Sigmoid colon (tissue), 7 donors: Measurements from ENCODE around the gene RFC5. TPM values are rescaled to one million over a fixed set of nuclear protein-coding genes. Genes with fewer than 3 reads are reported as not detected.

Experiments
- DNase-seq: peaks from one replicate; pipeline ENCODE4 v3.0.0-alpha.2; 2019
- H3K27ac ChIP-seq, 4 donors: fragments of 200-600 bp; sonication (generic); one replicate each; pipeline ENCODE4 v1.5.1; 2016 to 2019; ENCODE audit warnings: mild to moderate bottlenecking in 1 of 4
- H3K27me3 ChIP-seq, 3 donors: fragments of 200-600 bp; sonication (generic); one replicate each; pipeline ENCODE4 v1.5.1; 2019; ENCODE audit warnings: mild to moderate bottlenecking in 1 of 3
- H3K36me3 ChIP-seq, 4 donors: fragments of 200-600 bp; sonication (generic); one replicate each; pipeline ENCODE4 v1.5.1; 2016 to 2019
- H3K4me1 ChIP-seq, 4 donors: fragments of 200-600 bp; sonication (generic); one replicate each; pipeline ENCODE4 v1.5.1; 2017 to 2019
- H3K4me3 ChIP-seq, 4 donors: fragments of 200-600 bp; sonication (generic); one replicate each; pipeline ENCODE4 v1.5.1; 2017 to 2019; ENCODE audit warnings: mild to moderate bottlenecking in 2 of 4, moderate library complexity in 1 of 4
- H3K9me3 ChIP-seq, 4 donors: fragments of 200-600 bp in 3 of 4; sonication (generic) in 3 of 4; one replicate each; pipeline versions ENCODE4 v1.5.1 to v1.6.1; 2013 to 2019
- EP300 ChIP-seq, 4 donors: sonication (generic); formaldehyde crosslinking; IDR thresholded peaks; one replicate each; pipeline ENCODE4 v1.6.1; 2017; ENCODE audit warnings: antibody characterized with exemption in 4 of 4
- POLR2A ChIP-seq, 2 donors: fragments of 450-650 bp; IDR thresholded peaks; one replicate each; pipeline ENCODE4 v1.6.1; 2016; ENCODE audit warnings: antibody characterized with exemption in 2 of 2, mild to moderate bottlenecking in 2 of 2, moderate library complexity in 2 of 2
- POLR2AphosphoS5 ChIP-seq, 4 donors: sonication (generic); formaldehyde crosslinking; IDR thresholded peaks; one replicate each; pipeline ENCODE4 v1.6.1; 2017; ENCODE audit warnings: antibody characterized with exemption in 4 of 4
- WGBS, 2 donors: extraction: QIAGEN DNeasy Blood & Tissue Kit; methylation state at CpG; one replicate each; pipeline ENCODE4 v1.1.7; 2013; 5-methylcytosine and 5-hydroxymethylcytosine counted together
- intact Hi-C: fragments of 100-400 bp; cut with DNase I; formaldehyde crosslinking; loops from one replicate; pipeline ENCODE4 v1.15.1; 2023
- polyA plus RNA-seq, 3 donors: library from polyadenylated mRNA; stranded (reverse); fragments of 200-250 nt; gene quantifications; one replicate each; pipeline ENCODE4 v1.2.3, GENCODE V29; 2013
- total RNA-seq, 4 donors: library from RNA; depleted of rRNA; stranded (reverse); fragments of >200 nt; gene quantifications; one replicate each; pipeline ENCODE4 v1.1.0, GENCODE V29; 2016
- TF ChIP-seq, protein P1 (sequence below), 4 experiments: fragments of 450-650 bp in 3 of 4; fragments of 200-600 bp in 1 of 4; IDR thresholded peaks; one replicate each; pipeline ENCODE4 v1.5.1; 2016 to 2019; ENCODE audit warnings: antibody characterized with exemption in 4 of 4, mild to moderate bottlenecking in 3 of 4, moderate library complexity in 2 of 4
- donor health status: healthy with polysubstance abuse.
- donor health status: Bipolar disorder and iron deficiency.
- donor health status: healthy.

Gene RFC5
- total and polyA plus RNA-seq, 7 donors = 6.9 to 15.1 (median 10.7) TPM

DNA sequence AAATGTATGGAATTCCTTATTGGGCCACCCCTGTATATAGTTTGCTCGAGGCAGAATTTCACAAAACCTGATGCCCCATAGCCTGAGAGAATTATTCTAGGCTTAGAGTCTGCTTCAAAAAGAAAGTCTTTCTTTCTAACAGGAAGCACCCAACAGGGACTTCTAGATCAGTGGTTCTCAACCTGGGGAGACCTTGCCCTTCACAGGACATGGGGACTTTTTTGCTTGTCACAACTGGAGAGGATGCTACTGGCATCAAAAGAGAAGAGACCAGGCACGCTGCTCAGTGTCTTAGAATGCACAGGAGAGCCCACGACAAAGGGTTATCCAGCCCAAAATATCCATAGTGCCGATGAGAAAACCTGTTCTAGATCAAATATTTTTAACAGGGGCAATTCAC, 25.6 kb downstream of the RFC5 start:
- WGBS, 2 donors = 90 to 96% methylated on average over 4 of the region's 4 CpGs
- TF ChIP-seq POLR2A (IDR thresholded peaks at IDR 0.05) (no peak), POLR2AphosphoS5 (IDR thresholded peaks at IDR 0.05) (no peak), EP300 (IDR thresholded peaks at IDR 0.05) (no peak)
- TF ChIP-seq, protein P1, sequence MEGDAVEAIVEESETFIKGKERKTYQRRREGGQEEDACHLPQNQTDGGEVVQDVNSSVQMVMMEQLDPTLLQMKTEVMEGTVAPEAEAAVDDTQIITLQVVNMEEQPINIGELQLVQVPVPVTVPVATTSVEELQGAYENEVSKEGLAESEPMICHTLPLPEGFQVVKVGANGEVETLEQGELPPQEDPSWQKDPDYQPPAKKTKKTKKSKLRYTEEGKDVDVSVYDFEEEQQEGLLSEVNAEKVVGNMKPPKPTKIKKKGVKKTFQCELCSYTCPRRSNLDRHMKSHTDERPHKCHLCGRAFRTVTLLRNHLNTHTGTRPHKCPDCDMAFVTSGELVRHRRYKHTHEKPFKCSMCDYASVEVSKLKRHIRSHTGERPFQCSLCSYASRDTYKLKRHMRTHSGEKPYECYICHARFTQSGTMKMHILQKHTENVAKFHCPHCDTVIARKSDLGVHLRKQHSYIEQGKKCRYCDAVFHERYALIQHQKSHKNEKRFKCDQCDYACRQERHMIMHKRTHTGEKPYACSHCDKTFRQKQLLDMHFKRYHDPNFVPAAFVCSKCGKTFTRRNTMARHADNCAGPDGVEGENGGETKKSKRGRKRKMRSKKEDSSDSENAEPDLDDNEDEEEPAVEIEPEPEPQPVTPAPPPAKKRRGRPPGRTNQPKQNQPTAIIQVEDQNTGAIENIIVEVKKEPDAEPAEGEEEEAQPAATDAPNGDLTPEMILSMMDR (IDR thresholded peaks at IDR 0.05) = no peak
- Histone ChIP-seq H3K9me3 (no peaks in the 10 kb centered on the region), H3K36me3 (peaks cover 15 to 86% (median 36%) of the 10 kb centered on the region in 4 donors), H3K27me3 (no peaks in the 10 kb centered on the region), H3K27ac (no peak overlapping the region), H3K4me1 (no peaks in the 10 kb centered on the region), H3K4me3 (no peak overlapping the region)
- intact Hi-C loops = no loop called here
- no peak for DNase-seq

DNA sequence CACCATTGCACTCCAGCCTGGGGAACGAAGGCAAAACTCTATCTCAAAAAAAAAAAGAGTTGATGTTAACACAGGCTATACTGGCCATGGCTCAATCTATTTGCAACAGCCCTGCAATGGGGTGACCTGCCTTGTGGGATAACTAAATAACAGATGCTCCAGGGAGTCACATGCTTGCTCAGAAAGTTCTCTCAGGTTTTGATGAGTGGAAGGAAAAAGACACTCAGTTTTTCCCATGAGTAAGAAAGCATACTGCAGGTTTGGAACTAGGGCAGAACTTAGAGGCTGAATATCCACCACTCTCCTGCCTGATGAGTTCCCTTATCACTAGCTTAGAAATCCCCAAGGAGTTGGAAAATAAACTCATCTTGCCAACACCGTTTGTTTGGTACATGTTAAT, 27.6 kb downstream of the RFC5 start:
- Histone ChIP-seq H3K27me3 (no peaks in the 10 kb centered on the region), H3K4me1 (no peaks in the 10 kb centered on the region), H3K4me3 (no peak overlapping the region), H3K9me3 (no peaks in the 10 kb centered on the region), H3K36me3 (peaks cover 15 to 80% (median 28%) of the 10 kb centered on the region in 4 donors), H3K27ac (no peak overlapping the region)
- 87 to 88% methylated on average over 2 of the region's 2 CpGs for WGBS, 2 donors
- intact Hi-C loops = no loop called here
- no peak for DNase-seq
- TF ChIP-seq EP300 (IDR thresholded peaks at IDR 0.05) (no peak), POLR2A (IDR thresholded peaks at IDR 0.05) (no peak), POLR2AphosphoS5 (IDR thresholded peaks at IDR 0.05) (no peak)
- TF ChIP-seq, protein P1 (IDR thresholded peaks at IDR 0.05) = no peak

DNA sequence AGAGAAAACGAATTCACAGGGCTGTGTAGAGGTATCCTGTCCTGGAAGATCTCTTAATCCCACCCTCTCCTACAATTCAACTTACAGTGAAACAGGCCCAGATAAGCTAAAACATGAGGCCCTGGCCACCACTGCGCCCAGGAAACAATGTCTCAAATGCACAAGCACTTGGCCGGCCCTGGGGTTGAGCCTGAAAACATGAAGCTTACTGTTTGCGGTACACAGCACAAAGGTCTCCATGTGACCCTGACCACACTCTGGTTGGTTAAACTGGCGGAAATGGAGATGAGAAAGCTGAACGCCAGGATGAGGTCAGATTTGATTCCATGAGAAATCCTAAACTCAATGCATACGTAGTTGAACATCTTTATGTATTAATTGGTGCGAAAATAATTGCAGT, 28.1 kb downstream of the RFC5 start:
- H3K4me1 ChIP-seq = no peaks in the 10 kb centered on the region
- intact Hi-C loops = no loop called here
- TF ChIP-seq POLR2A (IDR thresholded peaks at IDR 0.05) = no peak
- TF ChIP-seq, protein P1 (IDR thresholded peaks at IDR 0.05) = no peak
- no peak for TF ChIP-seq POLR2AphosphoS5 (IDR thresholded peaks at IDR 0.05)
- no peak for TF ChIP-seq EP300 (IDR thresholded peaks at IDR 0.05)
- no peak overlapping the region for H3K4me3 ChIP-seq
- H3K9me3 ChIP-seq = no peaks in the 10 kb centered on the region
- no peak overlapping the region for H3K27ac ChIP-seq
- WGBS, 2 donors = 95% methylated on average over 8 of the region's 8 CpGs
- no peak for DNase-seq
- no peaks in the 10 kb centered on the region for H3K27me3 ChIP-seq
- H3K36me3 ChIP-seq = peaks cover 15 to 80% (median 25%) of the 10 kb centered on the region in 4 donors

DNA sequence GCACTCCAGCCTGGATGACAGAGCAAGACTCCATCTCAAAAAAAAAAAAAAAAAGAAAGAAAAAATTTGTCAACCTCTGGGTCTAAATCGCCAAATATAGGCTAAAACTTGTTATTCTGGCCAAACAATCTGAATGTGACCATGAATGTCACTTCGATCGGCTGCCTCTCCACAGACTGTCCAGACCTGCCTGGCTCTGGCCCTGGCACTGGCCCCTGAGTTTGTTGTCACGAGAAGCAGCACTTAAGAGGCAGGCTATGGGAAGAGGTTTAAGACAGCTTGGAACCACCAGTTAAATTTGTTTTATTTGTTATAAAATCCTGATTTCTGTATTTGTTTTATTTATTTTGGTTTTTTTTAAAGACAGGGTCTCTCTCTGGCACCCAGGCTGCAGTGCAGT, 29.9 kb downstream of the RFC5 start:
- H3K4me1 ChIP-seq = peaks cover 0 to under 1% (median 0%) of the 10 kb centered on the region in 4 donors
- 94 to 97% methylated on average over 4 of the region's 4 CpGs for whole genome bisulfite sequencing, 2 donors
- TF ChIP-seq POLR2A (IDR thresholded peaks at IDR 0.05) (no peak), EP300 (IDR thresholded peaks at IDR 0.05) (no peak), POLR2AphosphoS5 (IDR thresholded peaks at IDR 0.05) (no peak)
- TF ChIP-seq, protein P1 (IDR thresholded peaks at IDR 0.05) = no peak
- no peak overlapping the region for H3K27ac ChIP-seq
- H3K36me3 ChIP-seq = peaks cover 10 to 80% (median 14%) of the 10 kb centered on the region in 4 donors
- no peak overlapping the region for H3K4me3 ChIP-seq
- no peaks in the 10 kb centered on the region for H3K9me3 ChIP-seq
- intact Hi-C loops = no loop called here
- no peaks in the 10 kb centered on the region for H3K27me3 ChIP-seq
- no peak for DNase-seq
